ES-I3 (cell line): ENCODE measurements around the gene XRCC4.

Source experiments
- H3K36me3 ChIP-seq: 2 replicates; pipeline ENCODE4 v1.6.1; 2013; ENCODE audit warnings: mild to moderate bottlenecking, low read length, control low read depth, moderate library complexity; ENCODE audit not compliant: insufficient read depth
- H3K4me1 ChIP-seq: 2 replicates; pipeline ENCODE4 v1.6.1; 2013; ENCODE audit warnings: mild to moderate bottlenecking, control low read depth, low read length; ENCODE audit not compliant: insufficient read depth
- H3K9ac ChIP-seq: 2 replicates; pipeline ENCODE4 v1.6.1; 2013; ENCODE audit warnings: low read depth, mild to moderate bottlenecking, low read length, moderate library complexity
- H3K9me3 ChIP-seq: 2 replicates; pipeline ENCODE4 v1.6.1; 2013; ENCODE audit warnings: mild to moderate bottlenecking, low read length, moderate library complexity; ENCODE audit not compliant: control insufficient read depth, insufficient read depth

The XRCC4 gene

GRCh38 chr5:83209963-83210362 is 132.6 kb downstream of the XRCC4 start:
- Histone ChIP-seq H3K4me1 (no peaks in the 10 kb centered on the region), H3K36me3 (no peaks in the 10 kb centered on the region), H3K9me3 (no peaks in the 10 kb centered on the region), H3K9ac (no peak overlapping the region)

- Histone ChIP-seq H3K9ac (no peak overlapping the region), H3K36me3 (no peaks in the 10 kb centered on the region), H3K9me3 (no peaks in the 10 kb centered on the region), H3K4me1 (no peaks in the 10 kb centered on the region)
Measured at GRCh38 chr5:83219077-83219476, 141.7 kb downstream of the XRCC4 start.

- no peaks in the 10 kb centered on the region for H3K4me1 ChIP-seq
- H3K9ac ChIP-seq, result no peak overlapping the region
- H3K36me3 ChIP-seq, result no peaks in the 10 kb centered on the region
- H3K9me3 ChIP-seq, result no peaks in the 10 kb centered on the region
Measured at GRCh38 chr5:83219495-83219894, 142.1 kb downstream of the XRCC4 start.

GRCh38 chr5:83220331-83220730 is 143.0 kb downstream of the XRCC4 start:
- no peaks in the 10 kb centered on the region for H3K9me3 ChIP-seq
- no peak overlapping the region for H3K9ac ChIP-seq
- H3K36me3 ChIP-seq, result no peaks in the 10 kb centered on the region
- H3K4me1 ChIP-seq, result peaks cover under 1% of the 10 kb centered on the region

- Histone ChIP-seq H3K36me3 (no peaks in the 10 kb centered on the region), H3K9me3 (no peaks in the 10 kb centered on the region), H3K4me1 (peaks cover 16% of the 10 kb centered on the region), H3K9ac (no peak overlapping the region)
Measured at GRCh38 chr5:83222906-83223305, 145.6 kb downstream of the XRCC4 start.

- peaks cover 16% of the 10 kb centered on the region for H3K4me1 ChIP-seq
- H3K9me3 ChIP-seq, result no peaks in the 10 kb centered on the region
Measured at GRCh38 chr5:83227611-83228010, 150.3 kb downstream of the XRCC4 start.

GRCh38 chr5:83230511-83230910 is 153.2 kb downstream of the XRCC4 start:
- Histone ChIP-seq H3K9me3 (no peaks in the 10 kb centered on the region), H3K4me1 (peaks cover 13% of the 10 kb centered on the region), H3K9ac (no peak overlapping the region), H3K36me3 (no peaks in the 10 kb centered on the region)

More at GRCh38 chr5:83227611-83228010, 150.3 kb downstream of the XRCC4 start:
- Histone ChIP-seq H3K9ac (no peak overlapping the region), H3K36me3 (no peaks in the 10 kb centered on the region)

- no peak overlapping the region for H3K9ac ChIP-seq
- H3K9me3 ChIP-seq, result no peaks in the 10 kb centered on the region
- no peaks in the 10 kb centered on the region for H3K36me3 ChIP-seq
- H3K4me1 ChIP-seq, result no peaks in the 10 kb centered on the region
Measured at GRCh38 chr5:83244516-83244915, 167.2 kb downstream of the XRCC4 start.

GRCh38 chr5:83245037-83245436 is 167.7 kb downstream of the XRCC4 start:
- Histone ChIP-seq H3K9me3 (no peaks in the 10 kb centered on the region), H3K9ac (no peak overlapping the region), H3K4me1 (no peaks in the 10 kb centered on the region), H3K36me3 (no peaks in the 10 kb centered on the region)

GRCh38 chr5:83246071-83246470 is 168.7 kb downstream of the XRCC4 start:
- no peaks in the 10 kb centered on the region for H3K9me3 ChIP-seq
- H3K4me1 ChIP-seq, result no peaks in the 10 kb centered on the region
- no peaks in the 10 kb centered on the region for H3K36me3 ChIP-seq
- H3K9ac ChIP-seq, result no peak overlapping the region

- H3K9ac ChIP-seq, result no peak overlapping the region
- H3K4me1 ChIP-seq, result no peaks in the 10 kb centered on the region
- H3K9me3 ChIP-seq, result no peaks in the 10 kb centered on the region
- H3K36me3 ChIP-seq, result no peaks in the 10 kb centered on the region
Measured at GRCh38 chr5:83249156-83249555, 171.8 kb downstream of the XRCC4 start.

- Histone ChIP-seq H3K9ac (no peak overlapping the region), H3K4me1 (no peaks in the 10 kb centered on the region), H3K9me3 (no peaks in the 10 kb centered on the region), H3K36me3 (no peaks in the 10 kb centered on the region)
Measured at GRCh38 chr5:83251849-83252248, 174.5 kb downstream of the XRCC4 start.

- H3K36me3 ChIP-seq, result no peaks in the 10 kb centered on the region
- H3K9ac ChIP-seq, result no peak overlapping the region
Measured at GRCh38 chr5:83253720-83254119, 176.4 kb downstream of the XRCC4 start.

GRCh38 chr5:83255268-83255667 is 177.9 kb downstream of the XRCC4 start:
- H3K4me1 ChIP-seq, result no peaks in the 10 kb centered on the region
- H3K9me3 ChIP-seq, result no peaks in the 10 kb centered on the region
- no peak overlapping the region for H3K9ac ChIP-seq
- no peaks in the 10 kb centered on the region for H3K36me3 ChIP-seq

More at GRCh38 chr5:83253720-83254119, 176.4 kb downstream of the XRCC4 start:
- Histone ChIP-seq H3K4me1 (no peaks in the 10 kb centered on the region), H3K9me3 (no peaks in the 10 kb centered on the region)

GRCh38 chr5:83256091-83256780 is 178.9 kb downstream of the XRCC4 start:
- Histone ChIP-seq H3K9ac (no peak overlapping the region), H3K36me3 (no peaks in the 10 kb centered on the region), H3K4me1 (no peaks in the 10 kb centered on the region), H3K9me3 (no peaks in the 10 kb centered on the region)
